ENCODE measurements around the gene SKOR1.
A peak's percentile ranks its signal among the peaks of the same experiment; 100 is the strongest.

The SKOR1 gene

DNA sequence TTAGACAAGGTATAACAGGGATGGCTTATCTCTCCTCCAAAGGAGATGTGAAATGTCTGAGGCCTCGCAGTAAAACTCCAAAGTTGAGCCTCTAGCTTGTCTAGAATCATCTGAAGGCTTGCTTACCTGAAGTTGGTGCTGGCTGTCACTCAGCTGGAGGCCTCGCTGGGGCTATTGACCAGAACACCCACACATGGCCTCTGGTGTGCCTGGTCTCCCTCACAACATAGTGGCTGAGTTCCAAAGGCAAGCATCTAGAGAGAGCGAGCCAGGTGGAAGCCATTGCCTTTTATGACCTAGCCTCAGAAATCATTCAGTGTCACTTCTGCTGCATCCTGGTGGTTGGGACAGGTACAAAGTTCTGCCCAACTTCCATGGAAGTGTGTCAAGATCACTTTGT, 31.9 kb downstream of the SKOR1 start:
- no peak for DNase-seq

DNA sequence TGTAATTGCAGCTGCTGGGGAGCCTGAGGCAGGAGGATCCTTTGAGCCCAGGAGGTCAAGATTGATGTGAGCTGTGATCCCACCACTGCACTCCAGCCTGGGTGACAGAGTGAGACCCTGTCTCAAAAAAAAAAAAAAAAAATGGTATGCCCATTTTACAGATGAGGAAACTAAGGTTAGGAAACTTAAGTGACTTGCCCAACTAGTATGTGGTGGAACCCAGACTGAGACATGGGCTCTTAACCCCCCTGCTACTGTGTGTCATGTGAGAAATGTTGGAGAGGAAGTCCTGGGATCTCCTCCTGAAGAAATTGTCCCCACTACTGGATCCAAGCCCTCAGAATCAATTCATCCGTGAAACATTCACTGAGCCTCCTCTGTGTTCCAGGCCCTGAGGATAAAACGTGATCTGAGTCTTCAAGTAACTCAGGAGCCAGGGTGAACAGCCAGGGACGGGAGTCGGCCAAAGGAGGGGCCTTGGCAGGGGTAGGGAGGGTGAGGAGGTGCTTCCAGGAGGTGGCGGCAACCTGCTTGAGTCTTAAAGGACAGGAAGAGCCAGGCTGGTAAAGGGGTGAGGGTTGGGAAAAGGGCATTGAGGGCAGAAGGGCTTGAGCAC, 34.1 kb downstream of the SKOR1 start:
- DNase-seq = no peak

DNA sequence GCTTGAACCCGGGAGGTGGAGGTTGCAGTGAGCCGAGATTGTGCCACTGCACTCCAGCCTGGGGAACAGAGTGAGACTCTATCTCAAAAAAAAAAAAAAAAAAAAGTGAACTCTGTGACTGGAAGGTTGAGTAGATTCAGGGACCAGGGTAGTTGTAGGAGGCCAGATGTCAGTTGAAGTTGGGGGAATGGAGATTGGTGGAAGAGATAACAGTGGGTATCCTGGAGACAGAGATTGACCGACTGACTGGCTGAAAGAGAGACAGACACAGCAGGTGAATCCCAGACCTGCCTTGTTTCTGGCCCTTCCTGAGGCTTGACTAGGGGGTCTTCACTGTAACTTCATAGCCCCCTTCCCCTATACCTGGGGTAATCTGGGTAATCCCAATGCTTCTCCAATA, 36.7 kb downstream of the SKOR1 start:
- no peak for DNase-seq

DNA sequence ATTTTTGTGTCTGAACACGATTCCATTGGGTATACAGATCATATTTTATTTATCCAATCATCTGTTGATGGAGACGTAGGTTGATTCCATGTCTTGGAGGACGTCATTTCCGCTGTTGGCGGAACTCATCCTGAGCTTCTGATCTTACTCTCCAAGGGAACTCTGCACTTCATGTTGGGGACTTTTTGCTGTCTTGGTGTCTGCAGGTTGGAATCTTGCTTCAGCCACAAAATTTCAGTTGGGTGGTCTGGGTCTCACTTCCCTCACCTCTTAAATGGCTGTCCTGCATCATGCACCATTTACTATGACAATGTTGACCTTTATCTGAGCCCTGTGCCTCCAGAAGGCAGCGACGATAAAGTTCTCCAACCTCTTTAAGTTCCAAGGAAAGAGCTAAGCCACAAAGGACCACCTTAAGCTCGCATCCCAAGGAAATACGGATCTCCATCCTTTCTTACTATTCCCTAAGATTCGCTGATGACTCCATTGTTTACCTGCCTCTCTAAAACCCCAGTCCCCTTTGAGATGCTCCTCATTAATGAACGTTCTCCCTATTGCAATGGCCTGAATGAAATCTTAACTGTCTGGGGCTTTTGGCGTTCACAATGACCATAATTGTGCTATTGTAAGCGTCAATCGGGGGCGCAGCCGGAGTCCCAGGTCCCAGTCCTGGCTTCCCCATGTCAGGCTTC, 37.6 kb downstream of the SKOR1 start:
- no peak for DNase-seq

DNA sequence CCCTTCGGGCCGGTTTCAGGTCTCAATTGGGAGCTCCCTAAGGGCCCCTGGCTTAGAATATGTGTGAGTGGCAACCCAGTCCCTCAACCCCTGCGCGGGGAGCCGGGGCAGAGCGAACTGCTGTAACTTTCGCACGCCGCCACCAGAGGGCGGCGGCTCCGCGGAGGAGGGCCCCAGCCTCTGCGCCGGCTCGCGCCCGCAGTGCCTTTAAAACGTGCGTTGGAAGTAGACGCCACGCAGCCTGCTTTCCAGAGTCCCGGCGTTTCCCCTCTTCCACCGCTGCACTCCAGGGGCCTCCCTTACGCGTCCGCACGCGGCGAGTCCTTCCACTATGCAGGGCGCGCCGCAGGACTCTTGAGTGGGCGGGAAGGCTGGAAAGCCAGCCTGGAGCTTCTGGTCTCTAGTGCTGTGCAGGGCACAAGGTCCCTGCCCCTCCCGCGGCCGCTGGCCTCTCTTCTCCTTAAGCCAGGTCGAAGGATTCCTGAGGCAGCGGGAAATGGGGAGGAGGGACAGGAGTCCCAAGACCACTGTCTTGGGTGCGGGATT, 38.2 kb downstream of the SKOR1 start:
- DNase-seq = peak; percentile 59 to 62

DNA sequence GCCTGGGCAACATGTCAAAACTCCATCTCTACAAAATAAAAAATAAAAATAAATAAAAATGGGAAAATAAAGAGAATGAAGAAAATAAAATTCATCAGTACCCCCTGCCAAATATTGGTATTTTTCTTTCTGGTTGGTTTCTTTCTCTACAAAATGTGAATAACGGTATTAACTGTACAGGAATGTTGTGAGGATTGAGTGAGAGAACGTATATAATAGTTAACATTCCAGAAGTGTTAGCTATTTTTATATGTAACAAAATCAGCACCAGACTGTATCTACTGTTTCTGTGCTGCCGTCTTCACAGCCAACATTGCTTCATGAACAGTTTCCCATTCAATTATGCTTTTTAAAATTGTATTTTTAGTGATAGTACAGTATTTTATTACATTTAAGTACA, 40.0 kb downstream of the SKOR1 start:
- no peak for DNase-seq

DNA sequence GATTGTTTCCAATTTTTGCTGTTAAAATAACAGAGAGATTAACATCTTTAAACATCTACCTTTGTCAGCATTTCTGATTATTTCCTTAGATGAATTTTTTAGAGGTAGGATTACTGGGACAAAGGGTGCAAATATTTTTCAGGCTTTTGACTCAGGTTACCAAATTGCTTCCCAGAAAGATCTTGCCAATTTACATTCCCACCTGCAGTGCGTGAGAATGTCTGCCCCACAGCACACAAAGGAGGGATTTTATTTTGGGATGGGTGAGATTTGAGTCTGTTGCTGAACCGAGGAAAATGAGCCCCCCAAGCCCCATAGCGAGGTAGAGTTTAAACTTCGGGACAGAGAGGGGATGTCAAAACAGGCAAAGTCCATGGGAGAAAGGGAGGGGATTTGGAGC, 40.5 kb downstream of the SKOR1 start:
- no peak for DNase-seq

DNA sequence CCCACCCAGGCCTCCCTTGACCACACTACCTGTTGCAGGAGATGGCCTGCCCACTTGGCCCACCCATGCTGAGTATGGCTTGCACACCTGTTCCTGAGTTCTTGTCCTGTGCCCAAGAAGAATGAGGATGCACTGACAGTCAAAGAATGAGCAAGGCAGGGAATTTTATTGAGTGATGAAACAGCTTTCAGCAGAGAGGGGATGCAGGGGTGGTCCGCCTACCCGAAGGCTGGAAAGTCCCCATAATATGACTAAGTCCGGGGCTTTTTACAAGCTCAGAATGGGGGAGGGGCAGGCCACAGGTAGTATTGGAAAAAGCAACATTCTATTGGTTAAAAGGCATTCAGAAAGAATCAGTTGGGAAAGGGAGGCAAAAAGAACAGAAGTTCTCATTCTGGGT, 44.4 kb downstream of the SKOR1 start:
- no peak for DNase-seq

DNA sequence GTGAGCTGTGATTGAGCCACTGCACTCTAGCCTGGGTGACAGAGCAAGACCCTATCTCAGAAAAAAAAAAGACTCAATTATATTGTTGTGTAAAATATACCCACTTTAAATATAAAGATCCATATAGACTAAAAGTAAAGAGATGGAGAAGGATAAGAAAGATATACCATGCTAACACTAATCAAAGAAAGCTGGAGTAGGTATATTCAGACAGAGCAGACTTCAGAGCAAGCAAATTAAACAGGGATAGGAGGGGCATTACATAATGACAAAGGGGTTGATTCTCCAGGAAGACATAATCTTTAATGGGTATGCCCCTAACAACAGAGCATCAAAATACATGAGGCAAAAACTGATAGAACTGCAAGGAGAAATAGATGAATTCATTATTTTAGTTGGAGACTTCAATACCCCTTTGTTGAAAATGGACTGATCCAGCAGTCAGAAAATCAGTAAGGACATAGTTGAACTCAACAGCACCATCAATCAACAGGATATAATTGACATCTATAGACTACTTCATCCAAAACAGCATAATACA, 45.6 kb downstream of the SKOR1 start:
- no peak for DNase-seq

DNA sequence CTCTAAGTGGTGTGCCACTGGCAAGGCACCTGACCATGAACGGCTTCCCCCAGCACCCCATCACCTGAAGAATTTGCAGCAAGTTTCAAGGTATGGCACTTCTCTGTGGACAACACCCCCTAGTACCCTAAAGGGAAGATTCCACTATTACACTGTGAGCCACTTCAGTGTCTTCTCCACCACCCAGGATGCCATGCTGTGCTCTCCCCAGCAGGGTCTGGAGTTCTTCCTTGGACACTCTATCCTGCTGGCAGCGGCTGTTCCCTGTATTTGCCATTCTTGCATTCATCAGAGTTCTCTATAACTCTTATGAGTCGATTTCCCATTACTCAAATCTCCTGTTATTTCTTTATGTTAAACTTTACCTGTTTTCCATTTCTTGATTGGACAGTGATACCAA, 48.5 kb downstream of the SKOR1 start:
- no peak for DNase-seq

DNA sequence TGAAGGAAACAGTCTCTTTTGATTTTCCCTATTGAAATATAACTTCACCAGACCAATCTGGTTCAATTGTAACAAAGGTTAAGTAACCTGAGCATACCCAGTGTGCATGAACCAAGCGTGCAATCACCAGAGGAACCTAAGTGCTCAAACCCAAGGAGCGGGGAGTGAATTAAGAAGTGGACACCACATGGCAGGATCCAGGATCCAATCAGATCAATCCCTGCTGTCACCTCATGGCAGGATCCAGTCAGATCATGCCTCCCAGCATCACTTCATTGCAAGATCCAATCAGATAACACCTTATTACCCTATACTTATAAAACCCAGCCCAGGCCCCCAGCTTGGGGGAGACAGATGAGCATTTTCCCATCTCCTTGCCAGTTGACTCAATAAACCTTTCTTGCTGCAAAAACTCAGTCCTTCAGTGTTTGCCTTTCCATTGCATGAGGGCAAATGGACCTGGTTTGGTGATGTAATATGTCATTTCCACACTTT, 53.5 kb downstream of the SKOR1 start:
- DNase-seq = no peak

DNA sequence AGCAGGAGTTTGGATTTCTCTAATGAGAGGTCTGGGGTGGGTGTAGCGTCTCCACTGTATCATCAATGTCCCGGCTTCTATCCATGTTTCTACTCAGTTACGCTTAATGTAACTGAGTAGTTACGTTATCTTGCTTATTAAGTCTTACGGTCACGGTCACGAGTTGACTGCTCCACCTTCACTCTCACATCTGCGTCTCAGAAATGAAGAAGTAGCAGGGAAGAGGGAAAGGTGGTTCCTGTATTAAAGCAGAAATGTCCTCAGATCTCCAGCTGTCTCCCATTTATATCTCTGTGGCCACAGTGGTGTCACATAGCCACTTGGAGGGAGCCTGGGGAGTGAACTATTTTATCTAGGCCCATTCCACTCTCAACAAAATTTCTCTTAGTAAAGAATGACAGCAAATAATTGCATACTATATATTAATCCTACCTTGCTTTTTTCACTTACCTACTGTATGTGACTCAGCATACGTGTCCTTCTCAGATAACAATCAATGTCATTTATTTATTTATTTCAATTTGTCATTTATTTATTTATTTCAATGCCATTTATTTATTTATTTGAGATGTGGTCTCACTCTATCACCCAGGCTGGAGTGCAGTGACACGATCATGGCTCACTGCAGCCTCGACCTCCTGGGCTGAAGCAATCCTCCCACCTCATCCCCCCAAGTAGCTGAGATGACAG, 54.3 kb downstream of the SKOR1 start:
- DNase-seq = no peak

DNA sequence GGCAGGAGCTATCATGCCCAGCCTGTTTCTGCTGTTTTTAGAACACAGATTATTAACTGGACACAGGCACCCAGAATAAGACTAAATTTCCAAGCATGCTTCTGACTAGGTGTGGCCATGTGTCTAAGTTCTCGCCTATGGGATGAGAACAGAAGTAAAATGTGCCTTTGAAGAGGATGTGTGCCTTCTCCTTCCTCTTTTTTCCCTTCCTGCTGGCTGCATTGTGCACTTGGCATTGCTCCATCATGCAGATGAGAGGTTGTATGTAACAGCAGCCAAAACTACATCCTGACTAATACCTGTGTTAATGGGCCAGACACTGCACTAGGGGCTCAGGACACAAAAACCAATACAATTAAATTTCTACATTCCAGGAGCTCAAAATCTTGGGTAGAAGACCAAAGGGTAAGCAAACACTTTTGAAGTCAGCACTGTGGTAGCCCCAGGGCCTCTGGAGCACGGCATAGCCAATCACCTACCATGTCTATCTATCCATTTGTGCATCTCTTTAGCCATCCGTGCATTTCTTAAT, 55.4 kb downstream of the SKOR1 start:
- no peak for DNase-seq

DNA sequence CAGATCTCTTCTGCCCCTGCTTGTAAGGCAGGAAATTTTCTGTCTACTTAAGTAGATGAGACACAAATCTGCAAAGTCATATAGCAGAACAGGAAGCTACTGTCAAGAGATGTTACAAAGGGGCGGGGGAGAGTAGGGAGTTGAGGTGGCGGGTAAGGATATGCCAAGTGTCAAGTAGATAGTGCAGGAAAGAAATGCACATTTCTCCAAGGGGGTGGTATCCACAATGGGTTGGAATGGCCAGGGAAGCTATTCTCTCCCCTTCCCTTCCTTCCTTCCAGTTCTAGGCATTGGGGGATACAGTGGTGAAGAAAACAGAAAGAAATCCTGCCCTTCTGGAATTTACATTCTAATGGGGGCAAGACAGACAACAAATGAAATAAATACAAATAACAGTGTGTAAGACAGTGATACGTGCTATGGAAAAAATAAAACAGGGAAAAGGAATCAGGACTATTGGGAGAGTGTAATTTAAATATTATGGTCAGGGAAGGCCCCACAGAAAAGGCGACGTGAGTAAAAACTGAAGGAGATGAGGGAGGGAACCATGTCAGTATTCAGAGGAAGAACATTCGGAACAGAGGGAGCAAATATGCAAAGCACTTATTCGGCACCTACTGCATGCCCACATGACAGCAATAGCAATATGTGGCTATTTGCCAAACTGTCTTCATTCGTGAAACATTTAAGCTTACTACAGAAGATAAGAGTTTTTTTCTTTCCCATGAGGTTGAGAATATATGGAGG, 57.4 kb downstream of the SKOR1 start:
- no peak for DNase-seq

DNA sequence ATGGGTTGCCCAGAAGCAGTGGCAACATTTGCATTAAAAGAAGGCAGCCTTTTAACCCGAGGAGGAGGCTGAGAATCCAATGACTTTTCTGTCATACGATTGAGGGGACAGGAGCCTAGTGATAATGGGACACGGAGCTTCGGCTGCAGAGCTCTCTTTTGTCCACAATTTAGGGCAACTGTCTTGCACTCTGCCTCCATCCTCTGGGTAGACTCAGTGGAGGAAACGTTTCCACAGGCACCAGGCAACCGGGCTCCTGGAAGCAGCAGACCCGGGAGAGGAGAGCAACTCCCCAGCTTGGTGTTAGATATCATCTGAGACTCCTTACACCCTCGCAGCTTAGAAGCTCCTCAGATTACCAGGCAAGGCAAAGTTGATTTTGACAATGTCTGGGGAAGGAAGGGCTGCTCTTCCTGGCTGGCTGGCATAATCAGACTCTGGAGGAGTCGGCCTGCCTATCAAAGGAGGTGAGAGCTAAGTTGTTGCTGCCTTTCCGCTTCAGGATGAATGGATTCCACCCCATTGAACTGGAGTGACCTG, 58.0 kb downstream of the SKOR1 start:
- DNase-seq = no peak

DNA sequence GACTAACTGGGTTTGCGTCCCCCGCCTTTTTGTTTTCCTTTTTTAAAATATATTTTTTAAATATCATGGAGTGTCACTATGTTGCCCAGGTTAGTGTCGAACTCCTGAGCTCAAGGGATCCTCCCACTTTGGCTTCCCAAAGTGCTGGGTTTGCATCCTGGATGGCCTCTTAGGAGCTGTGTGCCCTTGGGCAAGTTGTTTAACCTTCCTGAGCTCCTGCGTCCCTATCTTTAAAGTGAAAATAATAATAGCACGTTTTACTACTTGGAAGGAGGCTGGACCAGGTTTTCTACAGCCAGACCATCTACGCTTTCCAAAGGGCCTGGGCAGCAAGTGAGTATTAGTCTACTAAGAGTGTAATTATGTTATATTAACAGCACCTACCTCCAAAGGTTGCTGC, 58.7 kb downstream of the SKOR1 start:
- DNase-seq = no peak
